NT2/D1 (cell line): Measurements from ENCODE around the gene PWP1.

Source experiments
- DNase-seq: peaks from one replicate; pipeline ENCODE4 v3.0.0-alpha.2; 2011; ENCODE audit warnings: low read depth, low spot score
- H3K27me3 ChIP-seq: 2 replicates; pipeline ENCODE4 v1.6.0; 2011; ENCODE audit warnings: mild to moderate bottlenecking; ENCODE audit not compliant: insufficient read length, insufficient read depth
- H3K36me3 ChIP-seq: 2 replicates; pipeline ENCODE4 v1.6.1; 2011; ENCODE audit warnings: mild to moderate bottlenecking, low read length, mixed read lengths; ENCODE audit not compliant: insufficient read depth, insufficient read length
- H3K4me1 ChIP-seq: 2 replicates; pipeline ENCODE4 v1.5.1; 2011; ENCODE audit not compliant: insufficient read depth, insufficient read length
- H3K4me3 ChIP-seq: 2 replicates; pipeline ENCODE4 v1.5.1; 2011; ENCODE audit warnings: low read depth; ENCODE audit not compliant: insufficient read length
- H3K9ac ChIP-seq: 2 replicates; pipeline ENCODE4 v1.6.0; 2011; ENCODE audit warnings: low read depth; ENCODE audit not compliant: insufficient read length
- H3K9me3 ChIP-seq: 2 replicates; pipeline ENCODE4 v1.5.1; 2011; ENCODE audit warnings: mild to moderate bottlenecking, low read length; ENCODE audit not compliant: insufficient read depth
- SUZ12 ChIP-seq: IDR thresholded peaks from 2 replicates; pipeline ENCODE4 v1.6.1; 2011; ENCODE audit not compliant: insufficient read length, insufficient read depth; ENCODE audit errors: extremely low read depth
- YY1 ChIP-seq: IDR thresholded peaks from 2 replicates; pipeline ENCODE4 v1.6.1; 2011; ENCODE audit not compliant: insufficient read length, insufficient read depth
- ZNF274 ChIP-seq: IDR thresholded peaks from 2 replicates; pipeline ENCODE4 v1.6.1; 2011; ENCODE audit warnings: mild to moderate bottlenecking, low read depth, low read length

PWP1 gene

DNA sequence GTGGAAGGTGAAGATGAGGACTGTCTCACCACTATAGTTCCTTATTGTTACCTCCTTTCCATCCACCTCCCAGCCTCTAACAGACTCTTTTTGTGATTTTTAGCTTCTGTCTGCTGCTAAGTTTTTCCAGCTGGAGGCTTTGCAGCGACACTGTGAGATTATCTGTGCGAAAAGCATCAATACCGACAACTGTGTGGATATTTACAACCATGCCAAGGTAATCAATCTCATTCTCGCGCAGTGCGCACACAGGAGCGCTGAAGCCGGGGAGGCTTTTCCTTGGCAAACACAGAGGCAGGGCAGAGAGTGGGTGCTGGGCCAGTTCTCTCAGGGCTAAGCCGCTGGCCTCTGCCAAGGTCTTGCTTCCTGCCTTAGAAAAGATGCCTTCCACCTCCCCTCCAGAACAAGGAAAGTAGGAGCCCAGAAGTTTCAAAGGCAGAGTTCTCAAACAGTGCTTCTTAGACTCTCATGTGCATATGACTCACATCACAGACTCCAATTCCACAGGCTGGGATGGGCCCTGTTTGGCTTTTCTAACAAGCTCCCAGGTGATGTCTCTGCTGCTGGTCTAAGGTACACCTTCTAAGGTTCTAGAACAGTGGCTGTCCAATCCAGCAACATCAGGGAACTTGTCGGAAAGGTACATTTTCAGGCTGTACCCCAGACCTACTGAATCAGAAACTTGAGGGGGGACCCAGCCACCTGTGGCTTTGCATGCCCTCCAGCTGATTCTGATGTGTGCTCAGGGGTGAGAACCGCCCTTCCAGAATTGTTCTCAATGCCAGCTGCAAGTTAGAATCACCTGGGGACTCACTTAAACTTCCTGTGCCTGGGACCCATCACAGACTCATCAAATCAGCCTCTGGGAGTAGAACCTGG is 33.8 kb upstream of the PWP1 start:
- Histone ChIP-seq H3K4me1 (peaks cover 6% of the 10 kb centered on the region), H3K4me3 (no peak overlapping the region), H3K36me3 (no peaks in the 10 kb centered on the region), H3K9ac (no peak overlapping the region), H3K9me3 (no peaks in the 10 kb centered on the region), H3K27me3 (no peaks in the 10 kb centered on the region)
- TF ChIP-seq SUZ12 (no peak), ZNF274 (no peak), YY1 (no peak)
- DNase-seq = no peak

DNA sequence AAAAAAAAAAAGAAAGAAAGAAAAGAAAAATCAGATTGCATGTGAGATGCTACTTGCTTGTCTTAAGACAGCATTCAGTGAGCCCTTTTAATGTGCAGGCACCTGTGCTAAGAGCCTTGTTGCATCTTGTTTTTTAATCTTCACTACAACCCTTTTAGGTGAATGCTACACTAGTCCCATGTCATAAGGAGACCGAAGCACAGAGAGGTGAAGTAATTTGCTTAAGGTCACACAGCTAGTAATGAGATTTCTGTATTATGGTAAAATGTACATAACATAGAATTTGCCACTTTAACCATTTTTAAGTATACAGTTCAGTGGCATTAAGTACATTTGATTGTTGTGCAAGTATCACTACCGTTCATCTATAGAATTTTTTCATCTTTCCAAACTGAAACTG is 32.1 kb upstream of the PWP1 start:
- DNase-seq = no peak
- H3K36me3 ChIP-seq = no peaks in the 10 kb centered on the region
- H3K4me3 ChIP-seq = no peak overlapping the region
- H3K9me3 ChIP-seq = no peaks in the 10 kb centered on the region
- H3K9ac ChIP-seq = no peak overlapping the region
- no peaks in the 10 kb centered on the region for H3K27me3 ChIP-seq
- peaks cover 5% of the 10 kb centered on the region for H3K4me1 ChIP-seq
- TF ChIP-seq SUZ12 (no peak), YY1 (no peak)

GRCh38 chr12:107654873-107655272 is 30.7 kb upstream of the PWP1 start:
- Histone ChIP-seq H3K27me3 (no peaks in the 10 kb centered on the region), H3K9ac (no peak overlapping the region), H3K4me1 (peaks cover 5% of the 10 kb centered on the region), H3K4me3 (no peak overlapping the region), H3K36me3 (no peaks in the 10 kb centered on the region), H3K9me3 (no peaks in the 10 kb centered on the region)
- no peak for TF ChIP-seq ZNF274
- DNase-seq = no peak

GRCh38 chr12:107655281-107656065 is 30.1 kb upstream of the PWP1 start:
- H3K9ac ChIP-seq = no peak overlapping the region
- no peak for TF ChIP-seq SUZ12
- TF ChIP-seq ZNF274 = no peak
- TF ChIP-seq YY1 = no peak
- no peaks in the 10 kb centered on the region for H3K36me3 ChIP-seq

DNA sequence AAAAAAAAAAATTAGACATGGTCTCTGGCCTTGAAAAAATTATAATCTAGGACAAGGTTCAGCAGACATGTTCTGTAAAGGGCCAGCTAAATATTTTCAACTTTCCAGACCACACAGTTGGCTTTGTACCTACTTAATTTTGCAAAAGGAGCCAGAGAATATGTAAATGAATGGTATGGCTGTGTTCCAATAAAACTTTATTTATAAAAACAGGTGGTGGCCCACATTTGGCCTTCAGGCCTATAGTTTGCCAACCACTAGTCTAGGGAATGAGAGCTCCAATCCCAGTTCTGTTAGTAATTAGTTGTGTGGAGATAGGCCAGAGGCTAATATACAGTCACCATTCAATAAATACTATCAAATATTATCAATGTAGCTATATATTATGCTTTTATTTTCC is 29.3 kb upstream of the PWP1 start:
- TF ChIP-seq ZNF274 (no peak), YY1 (no peak), SUZ12 (no peak)

More at GRCh38 chr12:107655281-107656065, 30.1 kb upstream of the PWP1 start:
- Histone ChIP-seq H3K4me1 (peaks cover 3% of the 10 kb centered on the region), H3K27me3 (no peaks in the 10 kb centered on the region), H3K9me3 (no peaks in the 10 kb centered on the region), H3K4me3 (no peak overlapping the region)
- DNase-seq = no peak

GRCh38 chr12:107657133-107657532 is 28.5 kb upstream of the PWP1 start:
- TF ChIP-seq SUZ12 = no peak
- no peak for TF ChIP-seq YY1
- no peak for TF ChIP-seq ZNF274
- Histone ChIP-seq H3K9ac (no peak overlapping the region), H3K27me3 (no peaks in the 10 kb centered on the region), H3K4me1 (no peaks in the 10 kb centered on the region), H3K36me3 (no peaks in the 10 kb centered on the region), H3K9me3 (no peaks in the 10 kb centered on the region), H3K4me3 (no peak overlapping the region)
- DNase-seq = no peak

More for the DNA sequence above, 29.3 kb upstream of the PWP1 start:
- no peaks in the 10 kb centered on the region for H3K27me3 ChIP-seq
- no peaks in the 10 kb centered on the region for H3K9me3 ChIP-seq
- DNase-seq = no peak
- peaks cover 3% of the 10 kb centered on the region for H3K4me1 ChIP-seq
- H3K4me3 ChIP-seq = no peak overlapping the region
- no peaks in the 10 kb centered on the region for H3K36me3 ChIP-seq
- no peak overlapping the region for H3K9ac ChIP-seq

DNA sequence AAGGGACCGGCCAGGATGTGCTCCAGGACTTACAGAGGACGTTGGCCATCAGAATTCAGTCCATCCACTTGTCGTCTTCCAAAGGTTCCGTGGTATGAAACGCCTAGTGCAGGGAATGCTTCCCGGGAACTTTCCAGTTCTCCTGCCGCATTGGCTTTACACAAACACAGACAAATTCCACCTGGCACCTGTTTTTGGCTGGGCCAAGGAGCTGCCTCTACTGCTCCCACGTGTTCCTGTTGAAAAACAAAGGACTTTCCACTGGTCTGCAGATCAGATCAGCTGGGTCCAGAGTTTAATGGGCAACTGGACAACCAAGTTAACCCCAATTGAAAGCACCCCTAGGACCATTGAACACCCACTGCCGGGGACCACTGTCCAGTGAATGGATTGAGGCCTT is 28.0 kb upstream of the PWP1 start:
- no peak for DNase-seq
- Histone ChIP-seq H3K9ac (no peak overlapping the region), H3K27me3 (no peaks in the 10 kb centered on the region), H3K4me1 (no peaks in the 10 kb centered on the region), H3K36me3 (no peaks in the 10 kb centered on the region), H3K4me3 (no peak overlapping the region), H3K9me3 (no peaks in the 10 kb centered on the region)
- TF ChIP-seq ZNF274 = no peak
- no peak for TF ChIP-seq SUZ12
- no peak for TF ChIP-seq YY1
